Fibroblast of skin of back (primary cell): ENCODE data around the gene SH2B2. TPM values are rescaled to one million over a fixed set of nuclear protein-coding genes. Genes with fewer than 3 reads are reported as not detected.

Experiments used
- DNase-seq: peaks from one replicate; pipeline ENCODE4 v3.0.0-alpha.2; 2013
- polyA plus RNA-seq, 2 experiments: library from polyadenylated mRNA; unstranded; fragments of 120-200 nt; gene quantifications; one replicate each; pipeline ENCODE4 v1.2.1, GENCODE V29; 2013; ENCODE audit not compliant: insufficient read length in 2 of 2

The SH2B2 gene
- 1.9 TPM for polyA plus RNA-seq (2013, experiment 1 of 2; ENCODE audit: insufficient read length)
- 1.3 TPM for polyA plus RNA-seq (2013, experiment 2 of 2; ENCODE audit: insufficient read length)

DNA sequence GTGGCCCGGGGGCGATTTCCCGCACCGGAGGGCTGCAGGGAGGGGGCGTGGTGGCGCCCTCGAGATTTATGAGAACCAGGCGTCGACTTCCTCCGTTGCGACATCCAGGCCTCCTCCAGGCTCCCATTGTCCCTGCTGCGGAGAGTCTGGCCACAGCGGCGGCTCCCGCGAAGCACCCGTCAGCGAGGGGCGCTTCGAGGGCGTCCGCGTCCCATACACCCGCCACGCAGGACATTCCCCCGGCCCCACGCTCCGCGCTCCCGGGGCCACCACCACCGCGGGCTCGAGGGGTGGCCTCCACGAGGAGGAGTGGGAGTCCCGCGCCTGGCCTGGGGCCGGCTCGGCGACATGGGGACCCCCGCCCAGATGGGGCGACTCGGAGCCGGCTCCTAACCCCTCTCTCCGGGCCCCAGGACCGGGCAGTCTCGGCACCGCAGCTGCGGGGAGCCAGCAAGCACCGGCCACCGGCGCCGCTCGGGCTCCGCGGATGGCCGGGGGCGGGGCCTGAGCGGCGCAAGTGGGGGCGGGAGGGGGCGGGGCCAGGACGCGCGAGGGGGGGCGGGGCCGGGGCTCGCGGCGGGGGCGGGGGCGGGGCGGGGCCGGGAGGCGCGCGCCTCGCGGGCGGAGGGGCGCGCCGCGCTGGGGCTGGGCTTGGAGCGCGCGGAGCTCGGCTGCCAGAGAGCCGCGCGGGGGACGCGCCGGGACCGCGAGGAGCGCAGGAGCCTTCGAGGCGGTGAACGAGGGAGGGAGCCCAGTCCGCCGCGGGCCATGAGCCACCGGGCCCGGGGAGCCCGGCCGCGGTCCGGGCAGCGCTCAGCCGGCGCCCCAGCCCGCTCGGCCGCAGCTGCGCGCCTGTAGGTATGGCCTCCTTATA, at the start of gene SH2B2:
TSS of gene SH2B2 (plus strand) at position 632 of the 874 bp plus-strand sequence. CDS start 13,683 bp downstream, outside the sequence.
- DNase-seq, result peak; percentile 60

DNA sequence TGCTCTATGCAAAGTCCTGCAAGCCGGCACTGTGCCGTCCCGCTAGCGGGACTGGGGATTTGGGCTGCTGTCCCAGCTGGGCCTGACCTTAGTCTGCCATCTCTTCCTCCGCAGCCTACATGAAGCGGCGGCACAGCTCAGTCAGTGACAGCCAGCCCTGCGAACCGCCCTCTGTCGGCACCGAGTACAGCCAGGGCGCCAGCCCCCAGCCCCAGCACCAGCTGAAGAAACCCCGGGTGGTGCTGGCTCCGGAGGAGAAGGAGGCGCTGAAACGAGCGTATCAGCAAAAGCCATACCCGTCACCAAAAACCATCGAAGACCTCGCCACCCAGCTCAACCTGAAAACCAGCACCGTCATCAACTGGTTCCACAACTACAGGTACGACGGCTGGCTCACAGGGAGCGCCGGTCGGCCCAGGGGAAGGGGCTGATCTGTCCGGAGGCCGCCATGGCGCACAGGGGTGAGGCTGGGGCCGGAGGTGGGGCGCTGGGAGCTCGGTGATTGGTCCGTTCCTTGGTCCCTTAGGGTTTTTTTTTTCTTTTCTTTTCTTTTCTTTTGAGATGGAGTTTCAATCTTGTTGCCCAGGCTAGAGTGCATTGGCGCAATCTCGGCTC, 47.4 kb upstream of the SH2B2 start:
- no peak for DNase-seq

DNA sequence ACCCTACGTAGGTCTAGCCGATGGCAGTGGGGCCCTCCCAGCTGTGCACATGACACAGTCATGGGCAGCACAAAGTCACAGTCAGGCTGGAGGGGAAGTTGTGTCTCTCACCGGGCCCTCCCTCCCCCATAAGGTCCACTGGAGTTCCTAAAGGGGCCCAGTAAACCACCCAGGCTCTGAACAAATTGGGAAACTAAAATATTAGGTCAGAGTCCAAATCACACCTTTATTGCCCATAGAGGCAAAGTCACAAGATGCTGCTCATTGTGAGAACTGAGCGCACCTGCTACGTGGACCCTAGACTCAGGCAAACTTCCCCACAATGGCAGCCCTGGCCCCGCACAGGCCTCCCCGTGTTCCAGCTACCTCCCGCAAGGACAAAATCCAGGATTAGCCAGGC, 45.2 kb upstream of the SH2B2 start:
- no peak for DNase-seq

DNA sequence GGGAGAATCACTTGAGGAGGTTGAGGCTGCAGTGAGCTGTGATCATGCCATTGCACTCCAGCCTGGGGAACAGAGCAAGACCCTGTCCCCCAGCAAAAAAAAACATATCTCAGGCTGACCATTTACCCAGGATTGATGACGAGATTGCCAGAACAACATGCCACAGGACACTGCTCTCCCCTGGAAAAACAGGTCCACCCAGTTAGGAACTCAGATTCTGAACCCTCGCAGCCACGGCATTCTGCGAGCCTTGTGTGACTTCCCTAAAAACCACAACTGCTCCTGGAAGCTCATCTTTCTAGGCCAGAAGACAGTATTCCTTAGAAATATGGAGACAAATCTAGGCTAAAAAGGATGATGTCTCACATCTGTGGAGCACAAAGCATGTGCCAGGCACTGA, 42.1 kb upstream of the SH2B2 start:
- DNase-seq, result no peak

DNA sequence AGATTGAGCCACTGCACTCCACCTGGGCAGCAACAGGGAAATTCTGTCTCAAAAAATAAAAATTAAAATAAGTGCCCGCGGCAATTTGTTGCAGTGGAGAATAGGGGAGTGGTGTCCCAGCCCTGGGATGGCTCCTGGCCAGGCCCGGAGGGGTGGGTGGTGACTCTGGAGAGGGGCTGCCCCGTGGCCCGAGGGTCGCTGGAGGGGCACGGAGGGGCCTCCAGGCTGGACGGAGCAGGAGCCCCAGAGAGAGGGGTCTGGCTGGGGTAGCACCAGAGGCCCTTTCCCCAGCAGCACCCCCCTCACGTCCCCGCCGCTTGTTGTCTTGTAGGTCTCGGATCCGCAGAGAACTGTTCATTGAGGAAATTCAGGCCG, 38.6 kb upstream of the SH2B2 start:
- DNase-seq, result no peak

DNA sequence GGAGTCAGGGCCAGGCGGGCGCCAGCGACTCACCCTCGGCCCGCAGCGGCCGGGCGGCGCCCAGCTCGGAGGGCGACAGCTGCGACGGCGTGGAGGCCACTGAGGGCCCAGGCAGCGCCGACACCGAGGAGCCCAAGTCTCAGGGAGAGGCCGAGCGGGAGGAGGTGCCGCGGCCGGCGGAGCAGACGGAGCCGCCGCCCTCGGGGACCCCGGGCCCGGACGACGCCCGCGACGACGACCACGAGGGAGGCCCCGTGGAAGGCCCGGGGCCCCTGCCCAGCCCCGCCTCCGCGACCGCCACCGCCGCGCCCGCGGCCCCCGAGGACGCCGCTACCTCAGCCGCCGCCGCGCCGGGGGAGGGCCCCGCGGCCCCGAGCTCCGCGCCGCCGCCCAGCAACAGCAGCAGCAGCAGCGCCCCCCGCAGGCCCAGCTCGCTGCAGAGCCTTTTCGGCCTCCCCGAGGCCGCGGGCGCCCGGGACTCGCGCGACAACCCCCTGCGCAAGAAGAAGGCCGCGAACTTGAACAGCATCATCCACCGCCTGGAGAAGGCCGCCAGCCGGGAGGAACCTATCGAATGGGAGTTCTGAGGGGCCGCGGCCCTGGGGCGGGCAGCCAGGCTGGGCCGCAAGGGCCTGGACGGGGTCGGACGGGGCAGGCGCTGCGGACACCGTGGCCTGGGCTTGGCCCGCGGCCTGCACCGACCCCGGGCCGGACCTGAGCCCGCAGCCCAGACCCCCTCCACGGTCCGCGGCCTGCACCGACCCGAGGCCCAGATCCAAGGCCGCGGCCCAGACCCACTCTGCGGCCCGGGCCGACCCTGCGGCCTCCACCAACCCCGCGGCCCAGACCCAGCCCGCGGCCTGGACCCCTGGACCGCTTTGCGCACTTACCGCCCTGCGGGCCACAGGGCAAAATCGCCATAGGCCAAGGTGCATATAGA, 37.9 kb upstream of the SH2B2 start:
- DNase-seq, result no peak

DNA sequence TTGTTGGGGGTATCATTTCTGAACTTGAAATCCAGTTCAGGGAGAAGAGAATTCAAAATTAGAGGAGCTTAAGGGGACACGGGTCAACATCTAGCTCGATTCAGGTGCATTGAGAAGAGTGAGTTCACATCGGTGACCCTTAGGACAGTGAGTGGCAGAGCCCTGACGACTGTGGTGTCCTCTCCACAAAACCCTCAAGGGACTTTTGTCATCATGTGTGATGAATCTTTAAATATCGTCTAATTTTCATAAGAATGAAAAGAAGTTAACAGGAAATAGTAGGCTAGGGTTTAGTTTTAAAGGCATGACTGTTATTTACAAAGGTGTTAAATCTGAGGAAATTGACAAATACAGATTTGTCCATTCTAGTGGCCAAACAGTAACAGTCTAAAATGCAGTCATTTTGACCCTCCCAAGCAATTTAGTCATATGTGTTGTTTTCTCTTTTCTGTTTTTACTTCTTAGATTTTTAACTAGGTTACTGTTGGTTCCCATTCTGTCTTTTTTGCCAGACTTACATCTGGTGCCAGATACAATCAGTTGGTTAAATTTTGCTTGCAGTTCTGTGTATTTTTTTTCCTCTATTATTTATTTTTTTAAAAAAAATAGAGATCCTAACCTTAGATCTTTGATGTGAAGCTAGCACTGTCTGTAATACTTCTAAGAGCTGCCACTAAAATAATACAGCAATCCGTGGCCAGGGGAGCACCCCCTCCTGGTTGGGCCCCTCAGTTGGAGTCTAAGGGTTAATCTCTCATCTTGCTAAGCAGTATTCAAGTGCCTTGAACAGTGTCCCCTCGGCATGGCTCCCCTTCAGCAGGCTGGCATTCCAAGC, 34.9 kb upstream of the SH2B2 start:
- no peak for DNase-seq

DNA sequence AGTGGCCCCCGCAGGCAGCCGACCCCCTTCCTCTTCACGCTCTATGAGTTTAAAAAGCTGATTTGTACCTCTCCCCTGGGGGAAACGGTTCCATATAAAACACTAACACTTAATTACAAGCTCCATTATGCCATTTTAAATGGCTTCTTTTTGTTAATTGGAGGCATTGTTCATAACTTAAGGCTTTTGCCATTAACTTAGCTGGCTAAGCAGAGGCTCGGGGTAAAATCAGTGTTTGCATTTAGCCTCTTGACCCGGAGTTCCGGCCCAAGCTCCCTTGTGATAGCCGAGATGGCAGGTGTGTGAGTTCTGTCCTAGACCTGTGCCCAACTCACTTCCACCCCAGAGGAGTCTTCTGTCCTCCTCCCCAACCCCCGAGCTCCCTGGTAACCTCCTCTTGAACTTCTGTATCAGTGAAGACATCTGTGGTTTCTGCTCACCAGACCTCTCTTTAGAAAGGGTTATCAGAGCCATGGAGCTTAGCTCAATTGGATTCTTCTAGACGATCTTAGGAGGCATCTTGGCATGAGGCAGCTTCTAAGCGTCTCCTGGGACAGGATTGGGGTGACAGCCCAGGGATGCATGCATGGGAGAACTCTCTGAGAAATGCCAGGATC, 34.2 kb upstream of the SH2B2 start:
- no peak for DNase-seq

DNA sequence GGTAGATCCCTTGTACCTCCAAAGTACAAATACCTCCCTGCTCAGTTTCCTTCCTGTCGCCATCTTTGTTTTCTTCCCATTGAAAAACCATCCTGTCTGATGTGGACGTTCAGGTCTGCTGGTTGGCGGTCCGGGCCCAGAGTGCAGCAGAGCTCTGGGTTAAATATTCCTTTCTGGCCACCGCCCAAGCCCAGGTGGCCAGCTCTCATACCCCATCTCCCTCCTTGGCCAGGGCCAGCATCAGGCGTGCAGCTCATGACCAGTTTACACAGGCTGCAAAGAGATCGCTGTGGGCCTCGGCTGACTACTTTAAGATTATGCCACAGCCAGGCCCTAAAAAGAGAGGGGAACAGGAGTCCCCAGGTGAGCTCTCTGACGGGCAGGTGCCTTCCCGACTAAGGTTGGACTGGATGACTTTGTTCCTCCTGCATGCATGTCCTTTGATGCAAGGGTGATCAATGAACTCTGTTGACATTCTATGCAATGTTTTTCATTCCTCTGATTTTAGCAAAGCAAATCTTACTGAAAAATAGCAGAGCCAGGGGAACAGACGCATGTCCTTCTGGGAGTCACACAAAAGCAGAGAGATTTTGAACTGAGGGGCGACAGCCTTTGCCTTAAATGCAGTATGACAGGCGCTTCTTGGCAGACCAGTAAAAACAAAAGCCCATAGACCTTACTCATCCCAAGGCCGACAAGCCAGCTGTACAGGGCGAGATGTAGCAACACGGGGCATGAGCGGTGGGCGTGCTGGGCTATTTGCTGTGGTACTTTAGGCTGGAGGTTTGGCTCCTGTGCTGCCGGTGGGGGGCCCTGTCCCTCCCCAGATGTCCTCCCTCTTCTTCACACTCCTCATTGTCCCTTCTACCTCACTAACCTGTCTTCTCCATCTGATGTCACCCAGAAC, 33.3 kb upstream of the SH2B2 start:
- DNase-seq, result no peak

DNA sequence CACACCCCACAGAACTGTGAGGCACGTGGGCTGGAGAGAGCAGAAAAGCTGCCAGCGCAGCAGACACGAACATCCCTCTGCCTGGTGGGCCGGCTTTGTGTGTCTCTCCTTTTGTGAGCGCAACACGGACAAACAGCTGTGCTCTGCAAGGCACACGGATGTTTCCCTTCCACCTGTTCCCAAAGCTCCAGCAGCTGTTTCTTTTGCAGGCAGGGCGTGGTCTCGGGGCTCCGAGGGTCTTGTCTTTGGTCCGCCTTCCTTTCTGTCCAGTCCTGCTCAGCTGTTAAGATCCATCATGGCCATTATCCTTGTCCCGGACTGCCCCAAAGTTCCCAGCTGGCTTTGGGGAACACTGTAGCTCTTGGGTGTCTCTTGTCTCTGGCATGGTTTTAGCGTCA, 32.7 kb upstream of the SH2B2 start:
- no peak for DNase-seq

DNA sequence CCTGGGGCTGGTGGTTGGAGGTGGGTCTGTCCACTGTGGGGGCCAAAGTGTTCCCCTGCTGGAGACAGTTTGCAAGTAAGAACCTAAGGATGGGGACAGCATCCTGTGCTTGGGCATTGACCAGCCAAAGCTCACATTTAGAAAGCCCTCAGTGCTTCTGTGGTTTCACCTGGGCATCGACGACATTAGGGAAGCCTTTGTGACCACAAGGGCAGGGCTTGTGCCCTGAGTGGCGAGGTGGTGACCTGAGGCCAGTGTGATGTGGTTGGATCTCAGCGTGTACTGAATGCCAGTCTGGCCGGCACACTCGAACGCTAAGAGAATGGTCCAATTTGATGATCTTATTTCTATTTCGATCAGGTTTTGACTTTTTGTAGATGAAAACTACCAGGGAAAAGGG, 32.1 kb upstream of the SH2B2 start:
- DNase-seq, result no peak

DNA sequence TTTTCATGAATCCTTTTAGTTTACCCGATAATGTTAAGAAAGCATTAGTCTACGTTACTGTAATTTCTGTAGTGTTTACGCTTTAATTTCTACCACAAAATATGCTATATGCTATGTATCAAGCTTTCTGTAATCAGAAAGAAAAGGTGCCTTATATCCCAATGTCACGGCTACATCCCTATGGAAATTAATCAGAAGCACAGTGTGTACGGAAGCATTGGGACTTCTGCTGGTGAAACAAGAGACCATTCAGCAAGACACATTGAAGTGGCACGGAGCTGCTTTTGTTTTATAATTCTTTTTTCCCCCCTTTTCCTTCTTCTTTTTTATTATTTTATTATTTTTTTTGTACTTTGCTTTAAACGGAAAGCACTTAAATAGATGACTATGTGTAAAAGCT, 31.2 kb upstream of the SH2B2 start:
- no peak for DNase-seq

DNA sequence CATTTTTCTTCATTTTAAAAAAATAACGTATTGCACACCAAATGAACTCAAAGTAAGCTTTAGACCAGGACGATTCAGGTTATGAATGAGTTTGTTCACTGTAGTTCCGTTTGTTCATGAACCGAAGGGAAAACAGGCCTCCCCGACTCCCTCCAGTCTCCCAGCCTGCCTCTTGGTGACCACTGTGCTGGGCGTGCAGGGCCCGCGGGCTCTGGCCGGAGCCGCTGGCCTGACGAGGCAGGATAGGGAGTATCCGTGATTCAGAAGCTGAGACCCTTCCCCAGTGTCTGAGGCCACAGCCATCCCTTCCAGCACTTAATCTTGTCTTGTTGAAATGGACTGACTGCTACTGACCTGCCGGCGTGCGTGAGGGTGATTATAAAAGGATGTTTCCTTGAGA, 30.8 kb upstream of the SH2B2 start:
- DNase-seq, result no peak

DNA sequence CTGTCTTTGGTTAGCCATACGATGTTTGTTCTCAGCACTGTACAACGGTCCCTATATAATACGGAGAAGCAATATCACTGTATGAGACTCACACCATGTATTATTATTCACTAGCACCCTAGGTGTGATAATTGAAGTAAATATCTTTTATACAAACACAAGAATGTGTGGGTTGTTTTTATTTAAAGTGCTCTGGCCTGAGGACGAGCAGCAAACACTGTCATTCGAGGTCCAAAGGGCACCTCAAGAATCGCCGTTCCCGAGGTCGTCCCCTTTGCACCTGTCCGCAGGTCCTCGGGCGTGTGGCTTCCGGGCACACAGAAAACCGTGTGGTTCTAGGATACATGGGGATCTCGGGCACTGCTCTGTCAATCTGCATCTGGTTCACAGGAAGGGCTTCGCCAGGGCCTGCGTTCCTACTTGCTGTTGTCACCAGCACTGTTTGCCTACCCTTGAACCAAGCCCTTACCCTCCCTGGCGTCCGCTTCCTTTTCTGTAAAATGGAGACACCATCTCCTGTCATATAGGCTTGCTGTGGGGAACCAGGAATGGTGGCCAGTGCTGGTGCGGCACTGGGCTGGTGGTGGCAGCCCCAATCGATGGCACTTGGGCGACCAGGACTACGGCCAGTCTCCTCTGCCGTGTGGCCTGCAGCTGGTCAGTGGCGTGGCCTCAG, 28.5 kb upstream of the SH2B2 start:
- DNase-seq, result no peak

DNA sequence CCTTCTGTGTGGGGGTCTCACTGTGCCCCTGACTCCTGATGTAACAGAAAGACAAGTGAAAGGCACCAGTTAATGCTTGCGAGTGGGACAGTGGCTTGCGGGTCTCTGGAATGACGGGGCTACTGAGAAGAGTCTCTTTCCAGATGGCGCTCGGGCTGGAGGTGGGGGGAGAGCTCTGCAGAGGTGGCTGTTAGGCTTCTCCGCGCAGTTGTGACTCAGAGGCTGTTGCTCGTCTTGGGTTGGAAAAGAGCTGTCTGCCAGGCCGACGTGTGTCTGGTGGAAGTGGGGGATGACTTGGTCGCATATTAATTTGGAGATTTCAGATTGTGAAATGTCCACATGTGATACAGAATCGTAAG, 27.9 kb upstream of the SH2B2 start:
- no peak for DNase-seq

DNA sequence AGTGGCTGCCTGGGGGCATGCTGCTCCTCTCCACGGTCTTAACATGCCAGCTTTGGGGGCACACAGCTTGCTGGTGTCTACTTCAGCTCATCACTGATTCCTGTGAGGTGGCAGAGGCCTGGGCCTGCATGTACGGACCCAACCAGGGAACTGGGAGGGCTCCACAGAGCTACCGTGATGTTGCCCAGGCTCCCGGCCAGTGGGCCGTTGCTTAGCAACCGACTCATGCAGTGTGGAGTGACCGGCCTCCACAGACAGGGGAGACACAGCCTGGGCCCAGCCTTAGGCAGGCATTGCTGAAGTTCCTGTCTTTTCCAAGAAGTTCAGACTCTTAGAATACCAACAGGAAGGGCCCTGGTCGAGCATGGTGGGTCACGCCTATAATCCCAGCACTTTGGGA, 25.8 kb upstream of the SH2B2 start:
- DNase-seq, result peak; percentile 17

DNA sequence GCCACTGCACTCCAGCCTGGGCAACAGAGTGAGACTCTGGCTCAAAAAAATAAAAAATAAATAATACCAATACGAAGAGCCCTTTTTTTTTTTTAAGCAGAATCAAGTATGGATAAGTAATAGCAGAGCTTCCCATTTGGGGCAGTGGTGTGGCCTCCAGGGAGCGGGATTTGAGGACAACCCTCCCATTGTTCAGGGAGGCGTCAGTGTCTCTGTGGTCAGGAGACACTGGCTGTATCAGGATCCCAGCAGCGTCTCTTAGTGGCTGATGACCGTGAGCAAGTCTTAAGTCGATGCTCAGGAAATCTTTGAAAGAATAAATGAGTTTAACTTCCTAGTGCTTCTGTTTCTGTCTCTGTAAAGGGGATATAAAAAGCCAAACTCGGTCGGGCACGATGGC, 25.2 kb upstream of the SH2B2 start:
- DNase-seq, result no peak

DNA sequence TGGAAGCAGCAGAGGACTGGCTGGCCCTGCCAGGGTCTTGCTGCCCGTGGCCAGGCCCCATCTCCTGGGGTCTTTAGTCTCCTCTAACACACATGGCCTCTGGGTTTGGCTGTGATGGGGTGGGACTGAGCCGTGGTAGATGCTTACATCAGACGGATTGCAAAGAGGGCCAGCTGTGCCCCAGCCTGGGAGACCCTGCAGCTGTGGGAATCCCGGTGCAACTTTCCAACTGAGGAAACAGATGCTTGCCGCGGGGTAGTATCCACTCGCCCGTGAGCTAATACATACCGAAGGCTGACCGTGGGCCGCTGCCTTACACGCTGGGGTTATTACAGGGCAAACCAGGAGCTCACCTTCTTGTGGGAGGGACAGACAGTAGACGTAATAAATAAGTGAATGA, 24.1 kb upstream of the SH2B2 start:
- DNase-seq, result no peak

DNA sequence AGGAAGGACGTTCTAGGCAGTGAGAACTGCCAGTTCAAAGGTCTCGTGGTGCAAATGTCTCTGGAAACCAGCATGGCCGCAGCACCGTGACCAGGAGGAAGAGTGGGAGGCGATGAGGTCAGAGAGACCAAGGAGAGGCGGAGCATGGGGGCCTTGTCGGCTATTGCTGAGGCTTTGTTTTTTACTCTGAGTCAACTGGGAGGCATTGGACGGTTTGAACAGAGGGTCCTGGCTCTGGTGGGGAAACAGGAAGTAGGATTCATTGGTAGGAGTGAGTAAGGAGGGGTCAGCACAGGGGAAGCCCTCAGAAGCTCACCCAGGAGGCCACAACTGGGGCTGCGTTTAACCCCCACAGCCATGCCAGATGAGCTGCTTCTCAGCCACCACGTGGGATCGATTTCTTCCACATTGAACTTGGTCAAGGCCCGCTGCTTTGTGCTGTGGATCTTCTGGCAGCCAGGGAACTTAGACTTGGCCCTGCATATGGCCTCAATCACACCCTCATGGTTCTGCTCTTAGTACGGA, 22.2 kb upstream of the SH2B2 start:
- peak; percentile 8 for DNase-seq

DNA sequence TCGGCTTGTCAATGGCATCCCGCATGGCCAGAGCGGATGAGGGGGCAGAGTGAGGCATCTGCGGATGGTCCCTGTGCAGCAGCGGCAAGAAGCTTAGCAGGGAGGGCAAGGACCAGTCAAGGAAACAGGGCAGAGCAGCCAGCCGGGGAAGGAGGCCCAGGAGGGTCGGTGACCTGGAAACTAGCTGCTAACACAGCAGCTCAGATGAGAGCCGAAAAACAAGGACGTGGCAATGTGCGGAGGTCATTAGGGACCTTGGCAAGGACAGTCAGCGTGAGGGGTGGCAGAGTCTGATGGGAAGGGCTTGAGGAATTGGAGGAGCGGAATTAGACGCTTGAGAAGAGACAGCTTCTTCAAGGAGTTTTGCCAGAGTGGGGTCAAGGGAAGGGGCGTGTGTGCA, 20.1 kb upstream of the SH2B2 start:
- no peak for DNase-seq
